ENCODE data around the gene BMF.
A peak's percentile ranks its signal among the peaks of the same experiment; 100 is the strongest.

The BMF gene

DNA sequence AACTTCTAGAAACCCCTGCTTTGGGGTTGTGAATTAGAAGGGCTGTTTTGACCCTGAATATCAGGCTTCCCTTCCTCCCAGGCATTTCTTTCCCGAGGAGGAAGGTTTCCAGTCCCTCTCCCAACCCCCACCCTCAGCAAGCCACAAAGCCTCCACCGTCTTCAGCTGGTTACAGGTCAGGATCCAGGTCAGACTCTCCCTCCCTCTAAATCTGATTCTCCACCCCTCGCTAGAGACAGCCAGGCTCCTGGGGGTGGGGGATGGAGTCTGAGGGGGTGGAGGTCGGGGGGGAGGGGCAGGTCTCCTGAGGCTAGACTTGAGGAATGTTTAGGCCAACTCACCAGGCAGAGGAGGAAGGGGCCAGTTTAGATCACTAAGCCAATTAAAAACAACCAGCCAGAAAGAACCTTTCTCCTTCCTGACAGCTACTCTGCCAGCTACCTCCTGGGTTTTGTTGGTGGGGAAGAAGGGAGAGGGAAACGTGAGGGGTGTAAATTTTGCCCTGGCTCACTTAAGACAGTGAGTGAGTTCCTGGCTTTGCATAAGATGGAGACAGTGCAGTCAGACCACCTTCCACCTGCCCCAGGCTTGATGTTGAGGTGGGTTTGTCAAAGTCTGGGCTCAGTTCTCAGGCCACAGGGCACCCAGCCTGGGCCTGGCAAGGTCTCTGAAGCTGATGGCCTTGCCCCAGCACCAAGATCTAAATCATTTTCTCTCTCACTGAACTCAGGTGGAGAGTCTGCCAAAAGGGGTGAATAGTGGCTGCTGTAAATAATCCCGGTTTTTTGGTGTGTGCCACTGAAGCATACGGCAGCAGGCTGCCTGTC is 19.5 kb downstream of the BMF start:
- Histone ChIP-seq H3K27ac (ENCODE audit: low read depth, low read length) (peak overlapping the region; percentile 66), H4K20me1 (ENCODE audit: low read depth, low read length) (no peaks in the 10 kb centered on the region), H3K36me3 (ENCODE audit: low read length) (no peaks in the 10 kb centered on the region; the same call in 1 of the 2 replicates), H3K79me2 (ENCODE audit: insufficient read depth, low read length) (peaks cover 15% of the 10 kb centered on the region), H2AFZ (ENCODE audit: low read depth, low read length, severe bottlenecking) (no peak overlapping the region), H3K27me3 (ENCODE audit: low read length) (no peaks in the 10 kb centered on the region), H3K9ac (ENCODE audit: low read length) (0 out of 2 replicates have a peak overlapping the region, but pooled peaks have one; percentile 16), H3F3A (ENCODE audit: insufficient read depth) (peaks cover 20% of the 10 kb centered on the region), H3K9me3 (ENCODE audit: insufficient read depth, low read length) (no peaks in the 10 kb centered on the region), H3K4me3 (ENCODE audit: insufficient read depth, low read length, poor library complexity, severe bottlenecking) (no peak overlapping the region), H3K4me2 (ENCODE audit: low read depth, low read length, poor library complexity, severe bottlenecking) (no peak overlapping the region), H3K9me2 (replicated peaks; ENCODE audit: insufficient read depth, low read length) (no peaks in the 10 kb centered on the region)
- TF ChIP-seq, protein P1, sequence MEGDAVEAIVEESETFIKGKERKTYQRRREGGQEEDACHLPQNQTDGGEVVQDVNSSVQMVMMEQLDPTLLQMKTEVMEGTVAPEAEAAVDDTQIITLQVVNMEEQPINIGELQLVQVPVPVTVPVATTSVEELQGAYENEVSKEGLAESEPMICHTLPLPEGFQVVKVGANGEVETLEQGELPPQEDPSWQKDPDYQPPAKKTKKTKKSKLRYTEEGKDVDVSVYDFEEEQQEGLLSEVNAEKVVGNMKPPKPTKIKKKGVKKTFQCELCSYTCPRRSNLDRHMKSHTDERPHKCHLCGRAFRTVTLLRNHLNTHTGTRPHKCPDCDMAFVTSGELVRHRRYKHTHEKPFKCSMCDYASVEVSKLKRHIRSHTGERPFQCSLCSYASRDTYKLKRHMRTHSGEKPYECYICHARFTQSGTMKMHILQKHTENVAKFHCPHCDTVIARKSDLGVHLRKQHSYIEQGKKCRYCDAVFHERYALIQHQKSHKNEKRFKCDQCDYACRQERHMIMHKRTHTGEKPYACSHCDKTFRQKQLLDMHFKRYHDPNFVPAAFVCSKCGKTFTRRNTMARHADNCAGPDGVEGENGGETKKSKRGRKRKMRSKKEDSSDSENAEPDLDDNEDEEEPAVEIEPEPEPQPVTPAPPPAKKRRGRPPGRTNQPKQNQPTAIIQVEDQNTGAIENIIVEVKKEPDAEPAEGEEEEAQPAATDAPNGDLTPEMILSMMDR (IDR thresholded peaks at IDR 0.05; ENCODE audit: insufficient read depth, low read length, poor library complexity, severe bottlenecking): no peak
- TF ChIP-seq EZH2phosphoT487 (conservative IDR thresholded peaks at IDR 0.05; ENCODE audit: low read length): no peak

DNA sequence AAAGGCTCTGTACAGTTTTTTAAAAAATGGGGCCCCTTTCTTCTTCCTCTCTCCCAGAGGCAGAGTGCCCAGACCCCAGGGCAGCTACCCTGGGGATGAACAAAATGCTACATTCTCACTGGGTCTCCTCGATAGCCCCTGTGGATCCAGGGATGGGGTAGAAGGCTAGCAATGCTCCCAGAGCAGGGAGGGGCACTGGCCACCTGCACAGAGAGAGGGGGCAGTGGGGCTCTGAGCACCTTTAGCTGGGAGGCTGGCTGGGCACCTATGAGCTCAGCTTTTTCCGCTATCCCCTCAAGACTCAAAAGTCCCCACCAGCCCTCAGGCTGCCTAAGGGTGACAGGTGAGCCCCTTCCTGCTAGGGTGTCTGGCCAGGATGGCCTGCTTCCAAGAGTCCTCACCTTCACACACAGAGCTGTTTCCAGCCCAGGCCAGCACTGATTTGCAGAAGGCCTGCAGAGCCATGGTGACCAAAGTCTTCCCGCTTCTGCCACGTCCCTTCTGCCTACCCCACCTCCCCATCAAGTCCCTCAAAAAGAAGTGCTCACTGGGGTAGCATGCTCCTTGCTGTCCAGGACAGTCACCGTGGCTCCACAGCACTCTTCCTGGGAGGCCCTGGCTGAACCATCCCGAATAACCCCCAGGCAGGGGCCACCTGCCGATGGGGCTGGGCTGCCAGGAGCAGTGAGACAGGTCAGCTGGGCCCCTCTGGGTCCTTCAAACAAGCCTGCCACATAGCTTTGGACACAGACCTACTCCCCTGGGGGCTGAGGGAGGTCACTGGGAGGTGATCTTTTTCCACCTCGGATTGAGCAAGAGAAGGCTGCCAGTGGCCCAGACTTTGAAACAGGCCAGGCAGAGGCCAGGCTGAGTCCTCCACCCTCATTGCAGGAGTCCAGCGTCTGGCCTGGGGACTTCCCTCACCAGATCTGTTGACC is 20.4 kb downstream of the BMF start:
- no peaks in the 10 kb centered on the region for H3K9me2 ChIP-seq (replicated peaks; ENCODE audit: insufficient read depth, low read length)
- H3K27ac ChIP-seq (ENCODE audit: low read depth, low read length): peak overlapping the region; percentile 66
- no peaks in the 10 kb centered on the region; the same call in 1 of the 2 replicates for H3K36me3 ChIP-seq (ENCODE audit: low read length)
- H3F3A ChIP-seq (ENCODE audit: insufficient read depth): peaks cover 11% of the 10 kb centered on the region
- TF ChIP-seq, protein P1 (IDR thresholded peaks at IDR 0.05; ENCODE audit: insufficient read depth, low read length, poor library complexity, severe bottlenecking): no peak
- no peak for TF ChIP-seq EZH2phosphoT487 (conservative IDR thresholded peaks at IDR 0.05; ENCODE audit: low read length)
- H3K79me2 ChIP-seq (ENCODE audit: insufficient read depth, low read length): peaks cover 13% of the 10 kb centered on the region
- H4K20me1 ChIP-seq (ENCODE audit: low read depth, low read length): no peaks in the 10 kb centered on the region
- H3K4me2 ChIP-seq (ENCODE audit: low read depth, low read length, poor library complexity, severe bottlenecking): no peak overlapping the region
- no peak overlapping the region for H2AFZ ChIP-seq (ENCODE audit: low read depth, low read length, severe bottlenecking)
- H3K27me3 ChIP-seq (ENCODE audit: low read length): no peaks in the 10 kb centered on the region
- no peaks in the 10 kb centered on the region for H3K9me3 ChIP-seq (ENCODE audit: insufficient read depth, low read length)
- H3K9ac ChIP-seq (ENCODE audit: low read length): no peak overlapping the region
- no peak overlapping the region for H3K4me3 ChIP-seq (ENCODE audit: insufficient read depth, low read length, poor library complexity, severe bottlenecking)

DNA sequence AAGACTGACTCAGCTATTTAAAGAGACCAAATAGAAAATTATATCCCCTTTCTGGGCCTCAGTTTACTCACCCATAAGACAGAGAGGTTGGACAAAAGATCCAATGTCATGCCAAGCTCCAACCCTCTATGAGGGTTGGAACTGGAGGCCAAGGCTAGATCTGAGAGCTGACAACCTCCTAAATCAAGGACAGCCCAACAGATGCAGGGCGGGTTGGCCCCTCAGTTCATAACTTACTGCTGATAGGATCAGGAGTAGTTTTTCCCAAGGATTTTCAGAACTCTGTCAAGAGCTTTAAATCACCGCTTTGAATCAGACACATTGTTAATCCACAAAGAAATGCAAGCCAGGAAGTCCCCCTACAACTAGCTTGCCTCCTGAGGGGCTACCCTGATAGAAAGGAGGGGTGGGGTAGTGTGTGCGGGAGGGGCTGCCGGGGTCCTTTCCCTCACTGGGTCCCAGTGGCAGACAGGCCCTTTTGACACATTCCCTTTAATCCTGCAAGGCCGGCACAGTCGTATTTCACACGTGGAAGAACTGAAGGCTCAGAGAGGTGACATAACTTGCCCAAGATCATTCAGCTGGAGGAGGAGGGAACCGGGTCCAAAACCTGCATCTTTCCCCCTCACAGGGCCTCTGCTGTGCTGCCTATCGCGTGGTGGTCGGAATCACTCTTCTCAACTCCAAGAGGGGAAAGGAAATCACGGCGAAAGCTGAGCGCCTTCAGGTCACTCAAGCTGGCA is 21.4 kb downstream of the BMF start:
- no peaks in the 10 kb centered on the region for H3K36me3 ChIP-seq (ENCODE audit: low read length)
- H3K4me3 ChIP-seq (ENCODE audit: insufficient read depth, low read length, poor library complexity, severe bottlenecking): no peak overlapping the region
- peaks cover 3% of the 10 kb centered on the region; the same call in 1 of the 2 replicates for H3K79me2 ChIP-seq (ENCODE audit: insufficient read depth, low read length)
- no peak overlapping the region for H3K4me2 ChIP-seq (ENCODE audit: low read depth, low read length, poor library complexity, severe bottlenecking)
- H2AFZ ChIP-seq (ENCODE audit: low read depth, low read length, severe bottlenecking): no peak overlapping the region
- no peaks in the 10 kb centered on the region for H3K9me2 ChIP-seq (replicated peaks; ENCODE audit: insufficient read depth, low read length)
- H4K20me1 ChIP-seq (ENCODE audit: low read depth, low read length): no peaks in the 10 kb centered on the region
- TF ChIP-seq EZH2phosphoT487 (conservative IDR thresholded peaks at IDR 0.05; ENCODE audit: low read length): no peak
- TF ChIP-seq, protein P1 (IDR thresholded peaks at IDR 0.05; ENCODE audit: insufficient read depth, low read length, poor library complexity, severe bottlenecking): no peak
- no peaks in the 10 kb centered on the region for H3K27me3 ChIP-seq (ENCODE audit: low read length)
- H3K9ac ChIP-seq (ENCODE audit: low read length): no peak overlapping the region
- peaks cover 7% of the 10 kb centered on the region; the same call in 1 of the 2 replicates for H3F3A ChIP-seq (ENCODE audit: insufficient read depth)
- H3K9me3 ChIP-seq (ENCODE audit: insufficient read depth, low read length): no peaks in the 10 kb centered on the region
- peak overlapping the region; percentile 66 for H3K27ac ChIP-seq (ENCODE audit: low read depth, low read length)

Data from SU-DHL-6 (cell line).